Lung microvascular endothelial cell (primary cell): ENCODE results near the gene FRA10AC1. TPM values are rescaled to one million over a fixed set of nuclear protein-coding genes. Genes with fewer than 3 reads are reported as not detected.
A peak's percentile ranks its signal among the peaks of the same experiment; 100 is the strongest.

Source experiments
- DNase-seq, 2 donors: peaks; one replicate each; pipeline versions ENCODE4 v3.0.0 to v3.0.0-alpha.2; 2010; ENCODE audit warnings: low read depth in 2 of 2
- total RNA-seq: library from RNA; depleted of rRNA; stranded (reverse); fragments of >200 nt; gene quantifications from 2 replicates; pipeline ENCODE4 v1.2.1, GENCODE V29; 2014

FRA10AC1 gene
- 1.1 and 3.2 TPM in 2 replicates for total RNA-seq

- DNase-seq = peak; percentile 96 to 97
Observed at GRCh38 chr10:93702210-93703001, at the start of gene FRA10AC1. Gene FRA10AC1 (minus strand): TSS chr10:93702592. CDS start chr10:93700106, 2,486 bp downstream.

DNA sequence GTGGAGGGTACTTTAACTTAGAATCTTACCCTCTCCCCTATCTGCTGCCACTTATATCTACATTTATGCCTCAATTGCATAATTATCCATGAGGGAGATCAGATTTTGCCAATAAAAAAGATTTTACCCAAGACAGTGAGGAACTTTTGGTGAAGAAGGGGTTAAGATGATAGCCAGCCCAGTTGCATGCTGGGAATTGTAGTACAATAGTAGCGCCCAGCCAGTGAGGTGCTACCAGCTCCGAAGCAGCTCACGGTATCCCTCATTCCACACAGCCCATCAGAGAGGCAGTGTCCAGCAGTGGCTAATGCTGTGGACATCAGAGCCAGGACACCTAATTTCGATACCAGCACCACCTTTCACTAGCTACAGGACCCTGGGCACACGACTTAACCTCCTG, 49.4 kb upstream of the FRA10AC1 start:
- peak; percentile 27 to 36 for DNase-seq

GRCh38 chr10:93751124-93751523, 48.7 kb upstream of the FRA10AC1 start:
- DNase-seq = no peak

DNA sequence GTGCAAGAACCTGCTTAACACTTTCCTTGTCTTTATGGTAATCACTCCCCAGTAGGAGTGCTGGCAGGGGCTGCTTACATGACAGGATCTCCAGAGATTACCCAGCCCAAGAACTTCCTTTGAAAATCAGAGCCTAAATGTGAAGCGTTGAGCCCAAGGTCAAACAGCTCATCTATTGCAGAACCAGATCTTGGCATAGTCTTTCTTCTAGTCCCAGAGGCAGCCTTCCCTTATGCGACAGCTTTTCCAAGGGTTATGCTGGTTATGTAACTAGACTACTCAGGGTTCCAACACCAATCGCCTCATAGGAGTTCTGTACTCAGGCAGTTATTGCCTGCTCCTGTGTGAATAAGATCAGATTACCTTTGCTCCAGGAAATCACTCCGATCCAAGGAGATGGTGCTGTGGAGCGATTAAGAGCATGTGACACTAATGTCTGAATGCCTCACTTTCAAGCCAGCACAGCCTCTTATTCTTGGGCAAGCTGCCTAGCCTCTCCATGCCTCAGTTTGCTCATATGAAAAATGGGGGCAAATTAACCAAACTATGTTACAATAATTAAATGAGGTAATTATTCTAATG, 46.9 kb upstream of the FRA10AC1 start:
- no peak for DNase-seq

DNA sequence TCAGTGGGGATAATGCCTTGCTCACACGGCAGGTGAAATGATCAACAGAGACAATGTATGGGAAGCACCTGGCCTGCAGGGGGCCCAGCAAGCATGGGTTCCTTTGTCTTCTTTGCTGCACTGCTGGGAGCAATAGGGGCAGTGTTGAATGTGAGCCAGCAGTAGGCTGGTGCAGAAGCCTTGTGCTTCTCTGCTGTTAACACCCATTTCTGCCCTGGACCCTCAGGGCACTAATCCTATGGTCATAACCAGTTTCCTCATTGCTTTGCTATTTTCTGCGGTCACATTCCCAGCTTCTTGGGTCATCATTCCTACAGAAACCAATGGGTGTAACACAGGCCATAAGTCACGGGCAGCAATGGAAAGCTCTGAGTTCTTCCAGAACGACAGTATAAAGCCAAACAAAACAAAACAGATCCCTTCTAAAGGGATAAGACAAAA, 44.5 kb upstream of the FRA10AC1 start:
- peak in 1 of 2 donors; percentile 36 for DNase-seq

GRCh38 chr10:93745408-93746065, 43.1 kb upstream of the FRA10AC1 start:
- DNase-seq = peak in 1 of 2 donors; percentile 1

GRCh38 chr10:93742633-93743349, 40.4 kb upstream of the FRA10AC1 start:
- DNase-seq = no peak

DNA sequence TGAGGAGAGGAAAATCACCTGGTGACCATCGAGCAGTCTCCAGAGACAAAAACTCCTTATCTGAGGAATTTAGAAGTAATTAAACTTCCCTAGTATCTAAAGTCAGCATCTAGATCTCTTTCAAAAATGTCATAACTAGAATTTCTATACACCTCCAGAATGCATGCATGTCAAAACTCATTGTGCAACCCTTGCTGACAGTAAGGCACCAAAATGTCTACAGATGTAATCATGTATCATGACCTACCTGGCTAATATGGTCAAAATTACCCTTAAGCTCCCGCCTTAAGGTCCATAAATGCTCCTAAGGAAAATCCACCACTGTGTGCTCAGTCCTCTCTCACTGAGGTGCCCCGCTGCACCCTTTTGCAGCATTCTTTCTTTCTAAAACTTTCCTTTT, 39.0 kb upstream of the FRA10AC1 start:
- DNase-seq = no peak

DNA sequence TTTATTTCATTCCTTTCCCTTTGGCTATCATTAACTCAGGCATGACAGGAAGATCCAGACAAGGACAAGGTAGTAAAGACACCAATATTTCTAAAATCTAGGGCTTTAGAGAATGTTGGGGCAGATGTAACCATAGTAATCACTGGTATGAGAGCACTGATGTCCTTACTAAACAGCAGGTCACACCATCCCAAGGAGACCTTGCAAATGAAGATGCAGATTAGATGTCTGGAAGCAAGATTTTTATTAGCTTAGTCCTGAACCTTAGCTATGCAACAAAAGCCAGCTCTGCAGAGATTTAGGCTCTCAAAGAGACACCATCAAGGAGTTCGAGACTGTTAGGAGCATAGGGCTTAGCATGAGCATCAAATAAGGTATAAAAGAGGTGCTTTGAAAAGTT, 23.6 kb upstream of the FRA10AC1 start:
- DNase-seq = no peak

- no peak for DNase-seq
Observed at GRCh38 chr10:93723153-93723552, 20.8 kb upstream of the FRA10AC1 start.

DNA sequence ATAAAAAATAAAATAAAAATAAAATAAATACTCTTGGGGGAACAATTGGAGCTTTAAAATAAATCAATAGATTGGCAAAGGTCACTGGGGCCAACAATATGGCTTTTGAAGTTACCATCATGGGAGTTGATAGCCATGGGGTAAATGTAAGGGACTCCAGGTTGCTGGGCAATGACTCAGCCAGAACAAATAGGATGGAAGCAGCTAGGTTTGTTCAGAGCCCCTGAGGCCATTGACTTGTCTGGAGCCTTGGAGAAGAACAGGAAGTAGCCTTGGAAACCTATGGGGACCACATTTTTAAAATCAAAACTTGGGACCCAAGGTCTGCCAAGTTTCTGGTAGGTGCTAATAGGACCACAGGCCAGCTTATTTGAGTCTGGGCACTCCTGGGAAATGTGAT, 20.2 kb upstream of the FRA10AC1 start:
- no peak for DNase-seq

DNA sequence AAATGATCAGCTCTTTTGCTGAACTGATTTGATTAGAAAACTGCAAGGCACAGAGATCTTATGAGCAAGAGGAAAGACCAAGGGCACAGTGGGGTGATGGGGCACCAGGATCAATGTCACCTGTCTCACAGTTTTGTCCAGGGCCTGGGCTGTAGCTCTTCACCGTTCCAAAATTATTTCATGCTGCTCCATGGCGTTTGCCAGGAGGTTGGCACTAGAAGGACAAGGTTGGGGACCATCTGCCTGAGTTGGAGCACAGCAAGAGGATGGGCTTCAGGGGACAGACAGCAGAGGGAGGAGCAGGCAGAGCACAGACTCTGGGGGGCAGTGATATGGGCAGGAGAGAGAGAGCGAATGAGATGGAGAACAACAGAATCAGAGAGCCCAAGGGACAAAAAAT, 17.5 kb upstream of the FRA10AC1 start:
- no peak for DNase-seq

DNA sequence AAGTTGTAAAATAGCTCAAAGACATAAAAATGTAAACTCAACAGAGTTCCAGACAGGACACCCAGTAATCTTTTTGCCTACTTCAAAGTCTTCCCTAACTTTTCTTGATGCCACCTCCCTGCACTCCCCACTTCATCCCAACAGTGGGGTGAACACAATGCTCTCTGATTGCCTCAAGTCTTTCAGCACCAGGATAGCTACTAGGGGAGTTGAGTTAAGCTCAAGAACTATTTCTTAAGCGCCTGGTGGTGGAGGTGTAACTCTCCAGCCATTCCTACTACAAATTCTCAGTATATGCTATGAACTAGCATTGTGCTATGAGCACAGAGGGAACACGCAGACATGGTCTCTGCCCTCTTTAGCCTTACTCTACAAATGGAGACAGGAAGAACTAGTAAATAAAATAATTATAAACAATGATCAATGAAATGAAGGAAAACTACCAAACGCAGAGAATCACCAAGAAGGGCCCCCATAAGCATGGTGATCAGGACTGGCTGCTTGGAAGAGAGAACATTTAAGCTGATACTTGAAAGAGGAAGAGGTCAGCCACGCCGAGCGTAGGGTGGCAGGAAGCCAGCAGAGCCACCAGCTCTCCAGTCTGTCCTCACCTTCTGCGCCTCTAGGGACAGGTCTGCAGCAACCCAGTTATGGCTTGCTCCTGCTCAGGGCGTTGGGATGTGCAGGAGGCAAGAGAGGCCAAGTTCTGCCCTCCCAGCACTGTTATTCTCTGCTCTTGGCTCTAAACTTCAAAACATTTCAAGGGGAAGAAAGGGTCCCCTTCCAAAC, 16.7 kb upstream of the FRA10AC1 start:
- DNase-seq = no peak

DNA sequence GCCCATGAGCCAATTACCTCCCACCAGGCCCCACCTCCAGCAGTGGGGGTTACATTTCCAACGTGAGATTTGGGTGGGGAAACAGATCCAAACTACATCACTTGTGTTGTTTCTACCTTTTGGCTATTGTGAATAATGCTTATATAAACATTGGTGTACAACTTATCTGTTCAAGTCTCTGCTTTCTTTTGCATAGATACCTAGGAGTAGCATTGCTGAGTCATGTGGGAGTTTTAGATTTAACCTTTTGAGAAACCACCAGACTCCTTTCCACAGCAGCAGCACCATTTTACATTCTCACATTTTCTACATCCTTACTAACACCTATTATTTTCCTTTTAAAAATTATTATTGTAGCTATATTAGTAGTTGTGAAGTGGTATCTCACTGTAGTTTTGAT, 14.4 kb upstream of the FRA10AC1 start:
- DNase-seq = no peak

GRCh38 chr10:93715345-93715744, 13.0 kb upstream of the FRA10AC1 start:
- DNase-seq = no peak

DNA sequence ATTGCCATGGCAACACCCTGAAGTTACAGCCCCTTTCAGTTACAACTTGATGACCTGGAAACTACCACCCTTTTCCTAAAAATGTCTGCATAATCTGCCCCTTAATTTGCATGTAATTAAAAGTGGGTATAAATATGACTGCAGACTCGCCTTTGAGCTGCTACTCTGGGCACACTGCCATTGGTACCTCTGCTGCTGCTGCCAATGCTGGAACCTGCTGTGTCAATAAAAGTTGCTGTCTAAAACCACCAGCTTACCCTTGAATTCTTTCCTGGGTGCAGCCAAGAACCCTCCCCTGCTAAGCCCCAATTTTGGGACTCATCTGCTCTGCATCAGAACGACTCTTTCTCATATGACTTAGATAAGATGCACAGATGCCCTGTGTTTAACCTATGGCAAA, 10.2 kb upstream of the FRA10AC1 start:
- no peak for DNase-seq

DNA sequence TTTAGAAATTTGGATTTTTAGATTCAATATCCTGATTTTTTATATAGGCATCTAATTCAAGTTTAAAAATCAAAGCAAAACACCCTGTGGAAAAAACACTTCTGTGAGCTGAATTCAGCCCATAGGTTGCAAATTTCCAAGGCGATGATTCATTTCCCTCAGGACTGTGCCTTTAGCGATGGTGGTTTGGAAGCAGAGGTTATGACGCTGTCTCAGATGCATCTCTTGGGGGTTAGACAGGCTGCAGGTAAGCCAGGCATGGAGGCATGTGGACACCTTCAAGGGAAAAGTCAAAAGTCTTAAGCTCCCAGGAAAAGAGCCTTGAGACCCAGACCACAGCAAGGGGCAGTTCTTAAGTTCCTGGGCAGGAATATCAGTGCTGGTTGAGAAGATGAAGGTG, 9.5 kb upstream of the FRA10AC1 start:
- peak in 1 of 2 donors; percentile 2 for DNase-seq

DNA sequence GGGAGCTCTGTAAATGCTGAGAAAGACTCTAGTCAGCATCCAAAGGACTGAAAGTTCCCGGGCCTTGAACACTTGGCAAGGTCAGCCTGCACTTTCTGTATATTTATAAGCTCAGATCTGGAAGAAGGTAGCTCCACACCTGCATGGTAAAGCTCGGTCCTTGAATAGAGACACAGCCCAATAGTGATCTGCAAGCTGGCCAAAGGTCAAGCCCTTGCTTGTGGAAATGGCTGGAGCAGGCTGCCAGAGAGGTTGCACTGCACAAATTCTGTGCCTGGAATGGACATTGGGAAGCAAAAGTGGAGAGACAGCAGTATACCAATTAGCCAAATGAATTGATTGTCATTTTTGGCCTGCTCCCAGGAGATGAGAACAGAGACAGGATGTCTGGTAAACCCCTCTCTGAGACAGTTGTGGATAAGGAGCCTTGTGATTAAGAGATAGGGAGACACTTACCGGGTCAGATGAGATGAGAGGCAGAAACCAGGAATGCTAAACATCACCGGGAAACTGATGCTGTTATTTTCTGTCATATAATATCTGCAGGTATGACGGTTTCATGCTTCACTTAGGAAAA, 8.0 kb upstream of the FRA10AC1 start:
- no peak for DNase-seq

GRCh38 chr10:93707623-93708022, 5.2 kb upstream of the FRA10AC1 start:
- DNase-seq = no peak

- no peak for DNase-seq
Observed at GRCh38 chr10:93704451-93704850, 2.1 kb upstream of the FRA10AC1 start.

GRCh38 chr10:93703841-93704240, 1.4 kb upstream of the FRA10AC1 start:
- no peak for DNase-seq
